ENCODE data around the gene LZTS3.

DNA sequence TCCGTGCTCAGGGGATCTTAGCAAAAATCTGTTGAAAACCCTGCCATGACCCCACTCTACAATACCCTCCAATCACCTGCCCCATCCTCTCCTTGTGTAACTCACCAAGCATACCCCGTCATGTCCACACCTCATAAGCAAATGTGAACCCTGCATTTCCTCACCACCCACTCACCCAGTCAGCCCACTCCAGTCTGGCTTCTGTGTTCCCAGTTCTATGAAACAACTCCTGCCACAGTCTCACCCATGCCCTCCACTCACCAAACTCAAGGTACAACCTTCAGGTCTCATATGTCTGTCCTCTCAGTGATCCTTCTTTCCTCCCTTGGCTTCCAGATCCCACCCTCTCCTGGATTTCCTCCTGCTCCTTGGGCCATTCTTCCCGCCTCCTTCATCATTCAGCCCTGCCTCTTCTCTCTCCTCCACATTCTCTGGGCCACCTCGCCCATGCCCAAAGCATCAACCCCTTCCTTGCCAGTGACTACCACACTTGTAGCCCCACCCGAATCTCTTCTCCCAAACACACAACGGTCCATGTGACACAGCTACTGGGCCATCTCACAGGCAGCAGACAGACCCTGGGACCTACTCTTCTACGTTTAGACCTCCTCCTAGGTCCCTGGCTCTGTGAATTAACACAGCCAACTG lies 22.4 kb upstream of the LZTS3 start:
- TF ChIP-seq SMC3 (IDR thresholded peaks at IDR 0.05; ENCODE audit: low read depth, low read length) (no peak), EP300 (IDR thresholded peaks at IDR 0.05; ENCODE audit: borderline replicate concordance in 1 of 2, low read depth in 1 of 2, low read length in 1 of 2) (no peak), PBX3 (IDR thresholded peaks at IDR 0.05) (no peak), RCOR1 (IDR thresholded peaks at IDR 0.05; ENCODE audit: low read length) (no peak)
- TF ChIP-seq, protein P1, sequence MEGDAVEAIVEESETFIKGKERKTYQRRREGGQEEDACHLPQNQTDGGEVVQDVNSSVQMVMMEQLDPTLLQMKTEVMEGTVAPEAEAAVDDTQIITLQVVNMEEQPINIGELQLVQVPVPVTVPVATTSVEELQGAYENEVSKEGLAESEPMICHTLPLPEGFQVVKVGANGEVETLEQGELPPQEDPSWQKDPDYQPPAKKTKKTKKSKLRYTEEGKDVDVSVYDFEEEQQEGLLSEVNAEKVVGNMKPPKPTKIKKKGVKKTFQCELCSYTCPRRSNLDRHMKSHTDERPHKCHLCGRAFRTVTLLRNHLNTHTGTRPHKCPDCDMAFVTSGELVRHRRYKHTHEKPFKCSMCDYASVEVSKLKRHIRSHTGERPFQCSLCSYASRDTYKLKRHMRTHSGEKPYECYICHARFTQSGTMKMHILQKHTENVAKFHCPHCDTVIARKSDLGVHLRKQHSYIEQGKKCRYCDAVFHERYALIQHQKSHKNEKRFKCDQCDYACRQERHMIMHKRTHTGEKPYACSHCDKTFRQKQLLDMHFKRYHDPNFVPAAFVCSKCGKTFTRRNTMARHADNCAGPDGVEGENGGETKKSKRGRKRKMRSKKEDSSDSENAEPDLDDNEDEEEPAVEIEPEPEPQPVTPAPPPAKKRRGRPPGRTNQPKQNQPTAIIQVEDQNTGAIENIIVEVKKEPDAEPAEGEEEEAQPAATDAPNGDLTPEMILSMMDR (IDR thresholded peaks at IDR 0.05), result no peak
- TF ChIP-seq, protein P2, sequence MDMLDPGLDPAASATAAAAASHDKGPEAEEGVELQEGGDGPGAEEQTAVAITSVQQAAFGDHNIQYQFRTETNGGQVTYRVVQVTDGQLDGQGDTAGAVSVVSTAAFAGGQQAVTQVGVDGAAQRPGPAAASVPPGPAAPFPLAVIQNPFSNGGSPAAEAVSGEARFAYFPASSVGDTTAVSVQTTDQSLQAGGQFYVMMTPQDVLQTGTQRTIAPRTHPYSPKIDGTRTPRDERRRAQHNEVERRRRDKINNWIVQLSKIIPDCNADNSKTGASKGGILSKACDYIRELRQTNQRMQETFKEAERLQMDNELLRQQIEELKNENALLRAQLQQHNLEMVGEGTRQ (IDR thresholded peaks at IDR 0.05; ENCODE audit: borderline replicate concordance, low read depth, low read length), result no peak

Measured in SK-N-SH (cell line).